MM.1S (cell line): Measurements from ENCODE around the gene MS4A15.
"Not testable (repeated sequence)": the region's sequence is repeated elsewhere in the genome, so short reads cannot be mapped to it uniquely, and the experiment has no call there.

Source experiments
- DNase-seq: peaks from one replicate; pipeline ENCODE4 v3.0.0-alpha.2; 2015
- H2AFZ ChIP-seq: fragments of 300-600 bp; sonication (generic); 2 replicates; pipeline ENCODE4 v1.6.0; 2016; ENCODE audit warnings: antibody characterized with exemption, low read length
- H3F3A ChIP-seq: fragments of 300-600 bp; sonication (generic); 2 replicates; pipeline ENCODE4 v1.6.1; 2016; ENCODE audit warnings: mild to moderate bottlenecking, antibody characterized with exemption, low read length, moderate library complexity, mixed read lengths; ENCODE audit not compliant: insufficient read depth
- H3K27ac ChIP-seq: fragments of 300-600 bp; sonication (generic); 2 replicates; pipeline ENCODE4 v1.5.1; 2016; ENCODE audit warnings: mild to moderate bottlenecking, low read length
- H3K27me3 ChIP-seq: fragments of 300-600 bp; sonication (generic); replicated peaks from 2 replicates; pipeline ENCODE4 v1.6.0; 2016; ENCODE audit warnings: low read length; ENCODE audit not compliant: insufficient read depth
- H3K36me3 ChIP-seq: fragments of 300-600 bp; sonication (generic); replicated peaks from 2 replicates; pipeline ENCODE4 v1.6.1; 2016; ENCODE audit warnings: mild to moderate bottlenecking, low read length, mixed read lengths; ENCODE audit not compliant: insufficient read depth
- H3K4me1 ChIP-seq: fragments of 300-600 bp; sonication (generic); 2 replicates; pipeline ENCODE4 v1.6.1; 2016; ENCODE audit warnings: low read length, mixed read lengths
- H3K4me2 ChIP-seq: fragments of 300-600 bp; sonication (generic); 2 replicates; pipeline ENCODE4 v1.6.0; 2016; ENCODE audit warnings: low read depth, low read length
- H3K4me3 ChIP-seq: fragments of 300-600 bp; sonication (generic); 2 replicates; pipeline ENCODE4 v1.5.1; 2016; ENCODE audit warnings: low read length, mixed read lengths
- H3K79me2 ChIP-seq: fragments of 300-600 bp; sonication (generic); 2 replicates; pipeline ENCODE4 v1.6.1; 2016; ENCODE audit warnings: mixed run types, low read length, mixed read lengths
- H3K9ac ChIP-seq: fragments of 300-600 bp; sonication (generic); 2 replicates; pipeline ENCODE4 v1.6.1; 2016; ENCODE audit warnings: low read length, mixed read lengths
- H3K9me2 ChIP-seq: fragments of 300-600 bp; sonication (generic); replicated peaks from 2 replicates; pipeline ENCODE4 v1.6.1; 2016; ENCODE audit warnings: mild to moderate bottlenecking, low read length, mixed read lengths; ENCODE audit not compliant: insufficient read depth
- H3K9me3 ChIP-seq: fragments of 300-600 bp; sonication (generic); replicated peaks from 2 replicates; pipeline ENCODE4 v1.6.1; 2016; ENCODE audit warnings: mild to moderate bottlenecking, low read length, mixed read lengths; ENCODE audit not compliant: insufficient read depth
- H4K20me1 ChIP-seq: fragments of 300-600 bp; sonication (generic); 2 replicates; pipeline ENCODE4 v1.6.1; 2016; ENCODE audit warnings: mild to moderate bottlenecking, low read length, moderate library complexity, mixed read lengths; ENCODE audit not compliant: insufficient read depth
- EZH2 ChIP-seq: fragments of 300-600 bp; sonication (generic); optimal IDR thresholded peaks from 2 replicates; pipeline ENCODE3; 2017; ENCODE audit warnings: low read depth, mild to moderate bottlenecking, antibody characterized with exemption, low read length, mixed read lengths
- EZH2phosphoT487 ChIP-seq: fragments of 300-600 bp; sonication (generic); IDR thresholded peaks from 2 replicates; pipeline ENCODE4 v1.6.1; 2018; ENCODE audit warnings: antibody characterized with exemption, low read length
- TF ChIP-seq, protein P1 (sequence below): fragments of 300-600 bp; sonication (generic); IDR thresholded peaks from 2 replicates; pipeline ENCODE4 v1.5.1; 2016; ENCODE audit warnings: antibody characterized with exemption, low read length, mixed read lengths

Gene MS4A15

DNA sequence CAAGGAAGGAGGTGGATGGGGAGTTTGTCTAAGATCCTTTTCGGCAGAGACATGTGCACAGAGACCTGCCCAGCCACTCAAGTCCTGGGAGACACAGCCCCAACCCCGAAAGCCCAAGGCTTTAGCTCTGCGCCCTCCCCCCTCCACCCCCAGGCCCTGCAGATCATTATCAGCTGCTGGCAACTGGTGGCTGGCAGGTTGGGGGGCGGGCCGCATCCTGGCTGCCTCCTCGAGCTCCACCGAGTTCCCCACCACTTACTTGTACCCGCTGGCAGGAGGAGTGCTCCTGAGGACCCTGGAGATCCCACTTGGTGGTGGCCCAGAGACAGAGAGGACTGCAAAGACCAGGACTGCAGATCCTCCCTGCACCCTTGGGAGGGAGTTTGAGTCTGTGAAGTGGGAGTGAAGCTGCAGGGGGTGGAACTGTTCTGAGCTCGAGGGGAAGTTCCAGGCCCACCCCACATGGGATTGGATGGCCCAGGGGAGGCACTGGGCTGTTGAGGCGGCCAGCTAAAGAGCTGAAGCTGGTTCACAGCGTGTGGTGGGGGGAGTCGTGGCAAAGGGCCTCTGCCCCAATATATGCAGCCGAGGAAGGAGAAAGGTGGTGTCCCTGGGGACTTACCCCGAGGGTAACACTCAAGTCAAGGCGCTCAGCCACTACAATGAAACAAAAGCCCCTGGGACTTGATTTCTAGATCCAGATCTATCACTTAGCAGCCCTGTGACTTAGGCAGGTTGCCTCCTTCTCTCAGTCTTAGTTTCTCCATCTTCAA, 65.3 kb downstream of the MS4A15 start:
- Histone ChIP-seq H3K36me3 (no peaks in the 10 kb centered on the region), H3K79me2 (no peaks in the 10 kb centered on the region), H3K4me3 (no peak overlapping the region), H3K4me2 (no peak overlapping the region), H3K4me1 (no peaks in the 10 kb centered on the region), H3F3A (no peaks in the 10 kb centered on the region), H3K9me3 (no peaks in the 10 kb centered on the region), H3K27me3 (no peaks in the 10 kb centered on the region), H2AFZ (no peak overlapping the region), H3K9me2 (no peaks in the 10 kb centered on the region), H3K9ac (no peak overlapping the region), H4K20me1 (no peaks in the 10 kb centered on the region), H3K27ac (no peak overlapping the region)
- no peak for TF ChIP-seq EZH2phosphoT487
- no peak for TF ChIP-seq EZH2
- TF ChIP-seq, protein P1, sequence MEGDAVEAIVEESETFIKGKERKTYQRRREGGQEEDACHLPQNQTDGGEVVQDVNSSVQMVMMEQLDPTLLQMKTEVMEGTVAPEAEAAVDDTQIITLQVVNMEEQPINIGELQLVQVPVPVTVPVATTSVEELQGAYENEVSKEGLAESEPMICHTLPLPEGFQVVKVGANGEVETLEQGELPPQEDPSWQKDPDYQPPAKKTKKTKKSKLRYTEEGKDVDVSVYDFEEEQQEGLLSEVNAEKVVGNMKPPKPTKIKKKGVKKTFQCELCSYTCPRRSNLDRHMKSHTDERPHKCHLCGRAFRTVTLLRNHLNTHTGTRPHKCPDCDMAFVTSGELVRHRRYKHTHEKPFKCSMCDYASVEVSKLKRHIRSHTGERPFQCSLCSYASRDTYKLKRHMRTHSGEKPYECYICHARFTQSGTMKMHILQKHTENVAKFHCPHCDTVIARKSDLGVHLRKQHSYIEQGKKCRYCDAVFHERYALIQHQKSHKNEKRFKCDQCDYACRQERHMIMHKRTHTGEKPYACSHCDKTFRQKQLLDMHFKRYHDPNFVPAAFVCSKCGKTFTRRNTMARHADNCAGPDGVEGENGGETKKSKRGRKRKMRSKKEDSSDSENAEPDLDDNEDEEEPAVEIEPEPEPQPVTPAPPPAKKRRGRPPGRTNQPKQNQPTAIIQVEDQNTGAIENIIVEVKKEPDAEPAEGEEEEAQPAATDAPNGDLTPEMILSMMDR = no peak
- DNase-seq = no peak

DNA sequence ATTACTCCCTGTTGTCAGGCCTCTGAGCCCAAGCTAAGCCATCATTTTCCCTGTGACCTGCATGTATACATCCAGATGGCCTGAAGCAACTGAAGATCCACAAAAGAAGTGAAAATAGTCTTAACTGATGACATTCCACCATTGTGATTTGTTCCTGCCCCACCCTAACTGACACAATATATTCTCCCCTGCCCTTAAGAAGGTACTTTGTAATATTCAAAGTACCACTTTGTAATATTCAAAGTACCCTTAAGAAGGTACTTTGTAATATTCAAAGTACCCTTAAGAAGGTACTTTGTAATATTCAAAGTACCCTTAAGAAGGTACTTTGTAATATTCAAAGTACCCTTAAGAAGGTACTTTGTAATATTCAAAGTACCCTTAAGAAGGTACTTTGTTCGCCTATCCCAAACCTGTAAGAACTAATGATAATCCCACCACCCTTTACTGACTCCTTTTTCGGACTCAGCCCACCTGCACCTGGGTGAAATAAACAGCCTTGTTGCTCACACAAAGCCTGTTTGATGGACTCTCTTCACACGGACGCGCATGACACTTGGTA, 67.2 kb downstream of the MS4A15 start:
- not testable (repeated sequence) for H3K27me3 ChIP-seq, H3K79me2 ChIP-seq, H3K4me3 ChIP-seq, H3F3A ChIP-seq, H3K4me1 ChIP-seq, H3K9me3 ChIP-seq, H3K9ac ChIP-seq, H3K27ac ChIP-seq, DNase-seq, H3K4me2 ChIP-seq, H2AFZ ChIP-seq, H4K20me1 ChIP-seq, H3K9me2 ChIP-seq, H3K36me3 ChIP-seq

DNA sequence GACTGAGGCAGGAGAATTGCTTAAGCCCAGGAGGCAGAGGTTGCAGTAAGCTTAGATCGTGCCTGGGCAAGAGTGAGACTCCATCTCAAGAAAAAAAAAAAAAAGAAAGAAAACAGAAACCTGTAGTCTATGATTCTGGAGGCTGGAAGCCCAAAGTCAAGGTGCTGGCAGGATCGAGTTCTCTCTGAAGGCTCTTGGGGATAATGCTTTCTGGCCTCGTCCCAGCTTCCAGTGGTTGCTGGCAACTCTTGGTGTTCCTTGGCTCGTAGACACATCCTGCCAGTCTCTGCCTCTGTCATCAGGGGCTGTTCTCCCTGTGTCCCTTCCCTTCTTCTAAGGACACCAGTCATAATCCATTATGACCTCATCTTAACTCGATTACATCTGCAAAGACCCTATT, 68.5 kb downstream of the MS4A15 start:
- DNase-seq = no peak
- H3K4me3 ChIP-seq = no peak overlapping the region
- H3K4me1 ChIP-seq = no peaks in the 10 kb centered on the region
- H3K4me2 ChIP-seq = no peak overlapping the region
- TF ChIP-seq EZH2phosphoT487 = no peak
- no peak for TF ChIP-seq EZH2
- TF ChIP-seq, protein P1 = no peak
- H3K27ac ChIP-seq = no peak overlapping the region
- no peaks in the 10 kb centered on the region for H3K9me2 ChIP-seq
- no peak overlapping the region for H3K9ac ChIP-seq
- H3K9me3 ChIP-seq = no peaks in the 10 kb centered on the region
- no peaks in the 10 kb centered on the region for H3K79me2 ChIP-seq
- no peaks in the 10 kb centered on the region for H3K36me3 ChIP-seq
- H3K27me3 ChIP-seq = no peaks in the 10 kb centered on the region
- H3F3A ChIP-seq = no peaks in the 10 kb centered on the region
- no peaks in the 10 kb centered on the region for H4K20me1 ChIP-seq
- H2AFZ ChIP-seq = no peak overlapping the region

DNA sequence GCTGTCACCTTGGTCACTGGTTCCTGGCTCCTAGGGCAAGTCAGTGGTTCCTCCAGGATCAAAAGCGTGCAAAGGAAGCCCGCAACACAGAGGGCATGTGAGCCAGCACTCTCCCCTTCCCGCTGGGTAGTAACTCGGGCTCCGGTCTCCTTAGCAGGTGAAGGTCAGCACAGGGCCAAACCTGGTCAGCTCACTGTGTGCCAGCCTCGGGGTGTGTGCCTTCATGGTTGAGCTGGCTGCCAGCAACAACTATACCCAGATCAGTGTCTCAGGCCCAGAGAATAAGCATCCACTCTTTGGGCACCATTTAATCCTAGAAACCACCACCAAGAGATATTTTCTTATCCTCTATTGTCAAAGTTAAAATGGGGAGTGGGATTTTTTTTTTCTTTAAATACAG, 69.1 kb downstream of the MS4A15 start:
- H3K9me2 ChIP-seq = no peaks in the 10 kb centered on the region
- H4K20me1 ChIP-seq = no peaks in the 10 kb centered on the region
- no peak overlapping the region for H2AFZ ChIP-seq
- no peaks in the 10 kb centered on the region for H3K9me3 ChIP-seq
- DNase-seq = no peak
- no peaks in the 10 kb centered on the region for H3K4me1 ChIP-seq
- no peak overlapping the region for H3K9ac ChIP-seq
- TF ChIP-seq EZH2phosphoT487 (no peak), EZH2 (no peak)
- TF ChIP-seq, protein P1 = no peak
- H3K36me3 ChIP-seq = no peaks in the 10 kb centered on the region
- no peak overlapping the region for H3K4me3 ChIP-seq
- no peaks in the 10 kb centered on the region for H3F3A ChIP-seq
- no peak overlapping the region for H3K27ac ChIP-seq
- no peaks in the 10 kb centered on the region for H3K79me2 ChIP-seq
- H3K4me2 ChIP-seq = no peak overlapping the region
- H3K27me3 ChIP-seq = no peaks in the 10 kb centered on the region
